Endothelial cell of umbilical vein (primary cell): ENCODE measurements around the gene EXOC6.

Experiments
- CTCF ChIP-seq, 2 donors: IDR thresholded peaks; 1 replicate in 1 of 2; 2 replicates in 1 of 2; pipeline ENCODE4 v1.5.1; 2011; ENCODE audit warnings: low read length in 2 of 2, mild to moderate bottlenecking in 2 of 2, moderate library complexity in 2 of 2, control low read depth in 1 of 2, inconsistent platforms in 1 of 2, low read depth in 1 of 2; ENCODE audit not compliant: insufficient read depth in 1 of 2; ENCODE audit errors: extremely low read depth in 1 of 2
- EZH2 ChIP-seq: IDR thresholded peaks from 2 replicates; pipeline ENCODE4 v1.6.1; 2012; ENCODE audit warnings: borderline replicate concordance, low read depth, mild to moderate bottlenecking, moderate library complexity, low read length, inconsistent platforms; ENCODE audit not compliant: severe bottlenecking
- FOS ChIP-seq: IDR thresholded peaks from 2 replicates; pipeline ENCODE4 v1.6.1; 2011; ENCODE audit warnings: mild to moderate bottlenecking, low read length, moderate library complexity, borderline replicate concordance; ENCODE audit not compliant: insufficient read depth
- POLR2A ChIP-seq: IDR thresholded peaks from 2 replicates; pipeline ENCODE4 v1.6.1; 2012; ENCODE audit warnings: low read depth, mild to moderate bottlenecking, control low read depth, low read length

GRCh38 chr10:93069245-93069561 is 220.9 kb downstream of the EXOC6 start:
- TF ChIP-seq CTCF (IDR thresholded peaks at IDR 0.05; ENCODE audit: extremely low read depth in 1 of 2, insufficient read depth in 1 of 2, low read depth in 1 of 2, low read length in 2 of 2) = no peak
- no peak for TF ChIP-seq EZH2
- no peak for TF ChIP-seq POLR2A
- no peak for TF ChIP-seq FOS
